Kidney (tissue), 14 donors: ENCODE measurements around the gene LHX2. TPM values are rescaled to one million over a fixed set of nuclear protein-coding genes. Genes with fewer than 3 reads are reported as not detected.

Experiments
- DNase-seq, 5 donors: peaks; one replicate each; pipeline ENCODE4 v3.0.0-alpha.2; 2013 to 2020
- FAIRE-seq: peaks from 2 replicates; lab custom pipeline; 2012; peaks lifted over from hg19 to GRCh38; lab: Jason Lieb, UNC
- H3K27ac ChIP-seq, 2 donors: one replicate each; pipeline ENCODE4 v1.7.0; 2013; ENCODE audit warnings: low read depth in 2 of 2, low read length in 2 of 2, inconsistent platforms in 1 of 2
- H3K27me3 ChIP-seq: one replicate; pipeline ENCODE4 v1.7.1; 2013; ENCODE audit warnings: low read length, inconsistent platforms; ENCODE audit not compliant: control insufficient read depth, insufficient read depth
- H3K36me3 ChIP-seq, 3 donors: one replicate each; pipeline versions ENCODE4 v1.7.0 to v1.7.1; 2013; ENCODE audit warnings: low read length in 3 of 3, control low read depth in 1 of 3, inconsistent platforms in 1 of 3; ENCODE audit not compliant: insufficient read depth in 3 of 3, control insufficient read depth in 2 of 3
- H3K4me1 ChIP-seq, 3 donors: one replicate each; pipeline versions ENCODE4 v1.7.0 to v1.7.1; 2013; ENCODE audit warnings: low read length in 3 of 3, inconsistent platforms in 1 of 3, low read depth in 1 of 3; ENCODE audit not compliant: control insufficient read depth in 2 of 3, insufficient read depth in 2 of 3
- H3K4me3 ChIP-seq, 3 donors: one replicate each; pipeline versions ENCODE4 v1.7.0 to v1.8.1; 2013; ENCODE audit warnings: low read length in 3 of 3, control low read depth in 1 of 3, inconsistent platforms in 1 of 3
- H3K9ac ChIP-seq, 3 donors: one replicate each; pipeline versions ENCODE4 v1.7.0 to v1.7.1; 2013; ENCODE audit warnings: low read length in 3 of 3, control low read depth in 1 of 3, inconsistent platforms in 1 of 3
- H3K9me3 ChIP-seq, 3 donors: one replicate each; pipeline versions ENCODE4 v1.7.0 to v1.7.1; 2013; ENCODE audit warnings: low read length in 3 of 3, control low read depth in 1 of 3, inconsistent platforms in 1 of 3; ENCODE audit not compliant: control insufficient read depth in 2 of 3, insufficient read depth in 1 of 3
- intact Hi-C: fragments of 100-400 bp; cut with DNase I; formaldehyde crosslinking; loops from one replicate; pipeline ENCODE4 v1.11.1; 2022
- polyA plus RNA-seq: library from polyadenylated mRNA; stranded (reverse); fragments of 350-450 nt; fragmentation: Illumina TruSeq; extraction: RNeasy Lipid Tissue Mini Kit (QIAGEN cat#74804); gene quantifications from one replicate; pipeline ENCODE4 v1.2.3, GENCODE V29; 2014; ENCODE audit warnings: low read depth, low replicate concordance; ENCODE audit not compliant: insufficient read depth
- total RNA-seq: library from RNA; stranded (reverse); fragmentation: NEBNext Ultra II Directional; extraction: Animal tissue kit (Norgen Biotek cat#: 25700); gene quantifications from one replicate; pipeline ENCODE4 v1.2.1, GENCODE V29; 2021
- TF ChIP-seq, protein P1 (sequence below): IDR thresholded peaks from 3 replicates; pipeline ENCODE4 v1.5.1; 2012; ENCODE audit warnings: mild to moderate bottlenecking, moderate library complexity, borderline replicate concordance; ENCODE audit not compliant: insufficient read depth; ENCODE audit errors: extremely low read depth
- donor health status: control.
- donor health status: control.
- donor health status: control.
- donor health status: control.
- donor health status: control.
- donor health status: DM: yes; HTN: yes; CAD: no.
- donor health status: Normal renal cell carcinoma (clear cell type).

LHX2 gene
- total and polyA plus RNA-seq, 2 donors from 2014 or later: not detected

GRCh38 chr9:124000784-124001457, 10.6 kb upstream of the LHX2 start:
- Histone ChIP-seq H3K4me1 (peaks cover 0 to 6% (median 0%) of the 10 kb centered on the region in 3 donors), H3K9me3 (no peaks in the 10 kb centered on the region), H3K27me3 (peaks cover 86% of the 10 kb centered on the region), H3K4me3 (no peak overlapping the region), H3K9ac (no peak overlapping the region), H3K27ac (no peak overlapping the region), H3K36me3 (no peaks in the 10 kb centered on the region)
- FAIRE-seq: no peak
- TF ChIP-seq, protein P1, sequence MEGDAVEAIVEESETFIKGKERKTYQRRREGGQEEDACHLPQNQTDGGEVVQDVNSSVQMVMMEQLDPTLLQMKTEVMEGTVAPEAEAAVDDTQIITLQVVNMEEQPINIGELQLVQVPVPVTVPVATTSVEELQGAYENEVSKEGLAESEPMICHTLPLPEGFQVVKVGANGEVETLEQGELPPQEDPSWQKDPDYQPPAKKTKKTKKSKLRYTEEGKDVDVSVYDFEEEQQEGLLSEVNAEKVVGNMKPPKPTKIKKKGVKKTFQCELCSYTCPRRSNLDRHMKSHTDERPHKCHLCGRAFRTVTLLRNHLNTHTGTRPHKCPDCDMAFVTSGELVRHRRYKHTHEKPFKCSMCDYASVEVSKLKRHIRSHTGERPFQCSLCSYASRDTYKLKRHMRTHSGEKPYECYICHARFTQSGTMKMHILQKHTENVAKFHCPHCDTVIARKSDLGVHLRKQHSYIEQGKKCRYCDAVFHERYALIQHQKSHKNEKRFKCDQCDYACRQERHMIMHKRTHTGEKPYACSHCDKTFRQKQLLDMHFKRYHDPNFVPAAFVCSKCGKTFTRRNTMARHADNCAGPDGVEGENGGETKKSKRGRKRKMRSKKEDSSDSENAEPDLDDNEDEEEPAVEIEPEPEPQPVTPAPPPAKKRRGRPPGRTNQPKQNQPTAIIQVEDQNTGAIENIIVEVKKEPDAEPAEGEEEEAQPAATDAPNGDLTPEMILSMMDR: no peak
- intact Hi-C loops: no loop called here
- DNase-seq: peak in 2 of 5 donors; percentile 3 to 55

DNA sequence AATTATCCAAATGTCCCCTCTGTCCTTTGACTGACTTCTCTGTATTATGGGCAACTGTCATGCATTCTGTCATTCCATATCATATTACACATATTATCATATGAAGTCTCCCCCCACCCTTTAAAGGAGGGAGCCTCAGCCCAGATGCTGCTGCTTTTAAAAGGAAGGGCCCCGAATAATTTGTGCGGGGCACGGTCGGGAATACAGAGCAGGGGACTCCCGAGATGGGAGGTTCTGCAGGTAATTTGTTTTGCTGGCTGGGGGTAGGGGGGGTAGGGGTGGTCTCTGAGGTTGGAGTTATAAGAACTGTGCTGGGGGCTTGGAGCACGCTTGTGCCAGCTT, 10.1 kb upstream of the LHX2 start:
- Histone ChIP-seq H3K4me3 (no peak overlapping the region), H3K27me3 (peaks cover 86% of the 10 kb centered on the region), H3K4me1 (peaks cover 0 to 6% (median 0%) of the 10 kb centered on the region in 3 donors), H3K27ac (no peak overlapping the region), H3K9ac (no peak overlapping the region), H3K36me3 (no peaks in the 10 kb centered on the region), H3K9me3 (no peaks in the 10 kb centered on the region)
- TF ChIP-seq, protein P1: no peak
- FAIRE-seq (no peak), DNase-seq (peak in 1 of 5 donors; percentile 17)
- intact Hi-C loops: no loop called here

DNA sequence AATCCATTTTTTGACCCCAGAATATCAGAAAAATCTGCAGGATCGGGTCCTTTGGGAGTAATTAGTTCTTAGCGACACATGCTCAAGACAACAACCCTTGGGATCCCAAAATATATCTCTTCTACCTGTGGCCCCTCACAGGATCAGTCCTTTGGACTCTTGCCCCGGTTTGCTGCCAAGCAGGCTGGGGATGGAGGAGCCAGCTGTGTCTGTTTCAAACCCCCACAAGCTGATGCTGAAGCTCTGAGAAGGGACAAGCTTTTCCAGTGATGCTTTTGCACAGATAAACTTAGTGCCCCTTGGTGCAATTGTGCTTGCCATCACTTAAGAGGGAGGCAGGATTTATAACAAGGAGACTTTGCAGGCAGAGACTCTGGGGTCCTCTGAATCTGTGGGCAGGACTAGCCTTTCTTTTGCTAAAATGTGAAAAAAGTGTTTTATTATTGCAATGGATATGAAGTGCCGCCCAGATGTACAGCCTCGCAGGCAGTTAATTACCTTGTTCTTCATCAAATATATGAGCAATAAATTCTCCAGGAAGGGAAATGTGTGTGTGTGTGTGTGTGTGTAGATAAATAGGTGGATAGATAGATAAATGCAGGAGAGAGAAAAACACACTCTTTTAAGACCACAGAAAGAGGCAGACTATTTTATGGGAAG, 9.6 kb upstream of the LHX2 start:
- DNase-seq: peak in 2 of 5 donors; percentile 6 to 24
- intact Hi-C loops: no loop called here
- TF ChIP-seq, protein P1: no peak
- no peak for FAIRE-seq
- H3K27ac ChIP-seq: no peak overlapping the region
- H3K9me3 ChIP-seq: no peaks in the 10 kb centered on the region
- H3K36me3 ChIP-seq: no peaks in the 10 kb centered on the region
- peaks cover 88% of the 10 kb centered on the region for H3K27me3 ChIP-seq
- peaks cover 0 to 6% (median 0%) of the 10 kb centered on the region in 3 donors for H3K4me1 ChIP-seq
- H3K9ac ChIP-seq: no peak overlapping the region
- no peak overlapping the region for H3K4me3 ChIP-seq
